ENCODE data around the gene CFAP68. TPM values are rescaled to one million over a fixed set of nuclear protein-coding genes. Genes with fewer than 3 reads are reported as not detected.

The CFAP68 gene
- total RNA-seq, 4 donors from 2014 or later = 12.2 to 40.0 (median 20.2) TPM

GRCh38 chr11:111860257-111860656 is 19.1 kb upstream of the CFAP68 start:
- DNase-seq (ENCODE audit: low spot score) (no peak), ATAC-seq (ENCODE audit: low FRiP score) (no peak)
- no peak for TF ChIP-seq CTCF (IDR thresholded peaks at IDR 0.05)

GRCh38 chr11:111870113-111870512 is 9.2 kb upstream of the CFAP68 start:
- ATAC-seq (ENCODE audit: low FRiP score) (no peak), DNase-seq (ENCODE audit: low spot score) (no peak)
- TF ChIP-seq CTCF (IDR thresholded peaks at IDR 0.05) = no peak

- no peak for TF ChIP-seq CTCF (IDR thresholded peaks at IDR 0.05)
- ATAC-seq (ENCODE audit: low FRiP score) (no peak), DNase-seq (ENCODE audit: low spot score) (no peak)
Measured at GRCh38 chr11:111870522-111870885, 8.8 kb upstream of the CFAP68 start.

- ATAC-seq (ENCODE audit: low FRiP score) (peak; percentile 95), DNase-seq (ENCODE audit: low spot score) (peak; percentile 88)
- TF ChIP-seq CTCF (IDR thresholded peaks at IDR 0.05) = no peak
Measured at GRCh38 chr11:111870886-111871692, 8.3 kb upstream of the CFAP68 start, which contains the start of gene ALG9. TSS of gene ALG9 (minus strand) at chr11:111871581. CDS start at chr11:111871482, 99 bp downstream.

- DNase-seq (ENCODE audit: low spot score) (no peak), ATAC-seq (ENCODE audit: low FRiP score) (no peak)
- TF ChIP-seq CTCF (IDR thresholded peaks at IDR 0.05) = no peak
Measured at GRCh38 chr11:111871693-111872161, 7.6 kb upstream of the CFAP68 start.

GRCh38 chr11:111878385-111878848 is 924 bp upstream of the CFAP68 start:
- TF ChIP-seq CTCF (IDR thresholded peaks at IDR 0.05) = no peak
- DNase-seq (ENCODE audit: low spot score) (no peak), ATAC-seq (ENCODE audit: low FRiP score) (peak; percentile 1)

- TF ChIP-seq CTCF (IDR thresholded peaks at IDR 0.05) = no peak
- peak; percentile 16 for ATAC-seq (ENCODE audit: low FRiP score)
- DNase-seq (ENCODE audit: low spot score) = no peak
Measured at GRCh38 chr11:111879637-111879960, 258 bp downstream of the CFAP68 start.
